Activated CD8-positive, alpha-beta T cell treated with anti-CD3 and anti-CD28 coated beads for 36 hours (primary cell): Measurements from ENCODE around the gene LAMA5. TPM values are rescaled to one million over a fixed set of nuclear protein-coding genes. Genes with fewer than 3 reads are reported as not detected.
A peak's percentile ranks its signal among the peaks of the same experiment; 100 is the strongest.

Experiments
- ATAC-seq: fragments of 200-7000 bp; cut with Tn5 transposase; one replicate; pipeline ENCODE4 v1.10.0; 2021; ENCODE audit warnings: mild to moderate bottlenecking, moderate library complexity
- CTCF ChIA-PET: fragments of 350-600 bp; sonication (Branson Sonifier 250); formaldehyde crosslinking; loops from one replicate; lab custom pipeline; 2021; ENCODE audit warnings: antibody characterized with exemption; lab: Charles Lee
- POLR2A ChIA-PET: fragments of 350-600 bp; sonication (Branson Sonifier 250); formaldehyde crosslinking; loops from one replicate; lab custom pipeline; 2021; ENCODE audit warnings: antibody characterized with exemption; lab: Charles Lee
- DNase-seq: peaks from one replicate; pipeline ENCODE4 v3.0.0-alpha.2; 2020
- H3K27ac Mint-ChIP-seq: one replicate; pipeline ENCODE4 v1.8.0; 2021; ENCODE audit warnings: mild to moderate bottlenecking, mixed read lengths
- H3K27me3 Mint-ChIP-seq: one replicate; pipeline ENCODE4 v1.8.0; 2021; ENCODE audit warnings: mixed read lengths
- H3K36me3 Mint-ChIP-seq: one replicate; pipeline ENCODE4 v1.8.0; 2021; ENCODE audit warnings: low read depth, mixed read lengths
- H3K4me1 Mint-ChIP-seq: one replicate; pipeline ENCODE4 v1.8.0; 2021; ENCODE audit warnings: low read depth, mixed read lengths
- H3K4me3 Mint-ChIP-seq: one replicate; pipeline ENCODE4 v1.8.0; 2021; ENCODE audit warnings: mild to moderate bottlenecking, moderate library complexity, mixed read lengths
- H3K9me3 Mint-ChIP-seq: one replicate; pipeline ENCODE4 v1.8.0; 2021; ENCODE audit warnings: mixed read lengths
- intact Hi-C: fragments of 100-400 bp; cut with micrococcal nuclease; formaldehyde crosslinking; loops from one replicate; pipeline ENCODE4 v1.10.0; 2022
- total RNA-seq, 2 experiments: library from RNA; stranded (reverse); gene quantifications; one replicate each; pipeline ENCODE4 v1.2.3, GENCODE V29; 2021
- TF ChIP-seq, protein P1 (sequence below): fragments of 200-600 bp; IDR thresholded peaks from one replicate; pipeline ENCODE4 v1.8.0; 2022; ENCODE audit warnings: antibody characterized with exemption, mild to moderate bottlenecking

The LAMA5 gene
- total RNA-seq, 2 experiments from 2014 or later = 0.25 to 0.76 TPM

DNA sequence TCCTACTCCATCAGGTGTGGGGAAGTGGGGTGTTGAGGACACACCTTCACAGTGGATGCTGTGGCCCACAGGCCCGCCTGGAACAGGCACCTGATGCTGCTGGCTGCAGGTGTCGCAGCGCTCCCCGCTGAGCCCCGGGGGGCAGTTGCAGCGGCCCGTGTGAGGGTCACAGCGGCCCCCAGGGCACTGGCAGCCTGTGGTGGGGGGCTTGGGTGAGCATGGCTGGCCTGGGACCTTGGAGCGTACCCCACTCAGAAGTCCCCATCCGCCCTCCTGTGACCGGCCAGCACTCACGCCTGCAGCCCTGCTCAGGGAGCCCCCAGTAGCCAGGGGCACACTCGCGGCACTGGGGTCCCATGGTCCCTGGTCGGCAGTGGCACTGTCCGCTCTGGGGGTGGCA lies 45.1 kb downstream of the LAMA5 start:
- intact Hi-C loops = no loop called here
- no peak for ATAC-seq
- H3K27ac Mint-ChIP-seq = no peak overlapping the region

DNA sequence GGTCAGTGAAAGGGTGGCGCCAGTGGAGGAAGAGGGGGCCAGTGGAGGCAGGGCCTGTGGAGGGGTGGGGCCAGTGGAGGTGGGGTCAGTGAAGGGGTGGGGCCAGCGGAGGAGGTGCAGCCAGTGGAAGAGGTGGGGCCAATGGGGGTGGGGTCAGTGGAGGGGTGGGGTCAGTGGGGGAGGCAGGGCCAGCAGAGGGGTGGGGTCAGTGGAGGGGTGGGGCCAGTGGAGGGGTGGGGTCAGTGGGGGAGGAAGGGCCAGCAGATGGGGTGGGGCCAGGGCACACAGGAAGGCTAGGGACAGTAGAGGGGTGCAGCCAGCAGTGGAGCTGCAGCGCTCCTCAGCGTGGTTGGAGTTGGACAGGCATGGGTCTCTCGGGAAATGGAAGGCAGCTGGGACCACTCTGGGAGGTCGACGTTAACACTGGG lies 45.6 kb downstream of the LAMA5 start:
- H3K4me3 Mint-ChIP-seq = no peak overlapping the region
- no peaks in the 10 kb centered on the region for H3K9me3 Mint-ChIP-seq
- no peaks in the 10 kb centered on the region for H3K36me3 Mint-ChIP-seq
- no peak overlapping the region for H3K27ac Mint-ChIP-seq
- H3K4me1 Mint-ChIP-seq = no peaks in the 10 kb centered on the region
- TF ChIP-seq, protein P1, sequence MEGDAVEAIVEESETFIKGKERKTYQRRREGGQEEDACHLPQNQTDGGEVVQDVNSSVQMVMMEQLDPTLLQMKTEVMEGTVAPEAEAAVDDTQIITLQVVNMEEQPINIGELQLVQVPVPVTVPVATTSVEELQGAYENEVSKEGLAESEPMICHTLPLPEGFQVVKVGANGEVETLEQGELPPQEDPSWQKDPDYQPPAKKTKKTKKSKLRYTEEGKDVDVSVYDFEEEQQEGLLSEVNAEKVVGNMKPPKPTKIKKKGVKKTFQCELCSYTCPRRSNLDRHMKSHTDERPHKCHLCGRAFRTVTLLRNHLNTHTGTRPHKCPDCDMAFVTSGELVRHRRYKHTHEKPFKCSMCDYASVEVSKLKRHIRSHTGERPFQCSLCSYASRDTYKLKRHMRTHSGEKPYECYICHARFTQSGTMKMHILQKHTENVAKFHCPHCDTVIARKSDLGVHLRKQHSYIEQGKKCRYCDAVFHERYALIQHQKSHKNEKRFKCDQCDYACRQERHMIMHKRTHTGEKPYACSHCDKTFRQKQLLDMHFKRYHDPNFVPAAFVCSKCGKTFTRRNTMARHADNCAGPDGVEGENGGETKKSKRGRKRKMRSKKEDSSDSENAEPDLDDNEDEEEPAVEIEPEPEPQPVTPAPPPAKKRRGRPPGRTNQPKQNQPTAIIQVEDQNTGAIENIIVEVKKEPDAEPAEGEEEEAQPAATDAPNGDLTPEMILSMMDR = no peak
- ATAC-seq (peak; percentile 78), DNase-seq (peak; percentile 54)
- POLR2A ChIA-PET = no interaction called here
- intact Hi-C loops = no loop called here
- CTCF ChIA-PET = no interaction called here
- H3K27me3 Mint-ChIP-seq = no peaks in the 10 kb centered on the region

More for the DNA sequence above, 45.1 kb downstream of the LAMA5 start:
- no peak for DNase-seq
- TF ChIP-seq, protein P1 = no peak
- Mint-ChIP-seq H3K4me1 (no peaks in the 10 kb centered on the region), H3K4me3 (no peak overlapping the region), H3K9me3 (no peaks in the 10 kb centered on the region), H3K36me3 (no peaks in the 10 kb centered on the region), H3K27me3 (no peaks in the 10 kb centered on the region)
- POLR2A ChIA-PET = no interaction called here
- CTCF ChIA-PET = no interaction called here

DNA sequence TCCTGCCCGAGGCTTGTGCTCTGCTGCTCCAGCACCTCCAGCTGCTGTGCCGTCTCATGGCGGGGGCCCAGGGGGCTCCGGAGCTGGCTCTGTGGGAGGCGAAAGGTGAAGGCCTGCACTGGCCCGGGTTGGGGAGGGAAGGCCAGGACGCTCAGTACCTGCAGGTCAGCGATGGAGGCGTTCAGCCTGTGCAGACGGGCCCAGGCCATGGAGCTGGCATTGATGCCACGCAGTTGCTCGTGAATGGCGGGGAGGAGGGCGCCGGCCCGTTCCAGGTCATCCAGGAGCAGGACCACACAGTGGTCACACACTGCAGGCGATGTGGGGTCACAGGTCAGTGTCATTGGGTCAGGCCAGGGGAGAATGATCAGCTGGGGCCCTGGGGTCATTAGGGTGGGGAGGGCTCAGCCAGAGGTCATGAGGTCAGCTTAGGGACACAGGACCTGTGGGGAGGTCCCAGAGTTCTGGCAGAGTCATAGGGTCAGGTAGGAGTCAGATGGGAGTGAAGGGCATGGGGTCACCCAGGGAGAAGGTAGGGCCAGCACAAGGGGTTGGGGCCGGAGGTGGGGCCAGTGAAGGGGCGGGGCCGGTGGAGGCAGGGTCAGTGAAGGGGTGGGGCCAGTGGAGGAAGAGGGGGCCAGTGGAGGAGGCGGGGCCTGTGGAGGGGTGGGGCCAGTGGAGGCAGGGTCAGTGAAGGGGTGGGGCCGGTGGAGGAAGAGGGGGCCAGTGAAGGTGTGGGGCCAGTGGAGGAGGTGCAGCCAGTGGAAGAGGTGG lies 46.3 kb downstream of the LAMA5 start:
- H3K27me3 Mint-ChIP-seq = no peaks in the 10 kb centered on the region
- TF ChIP-seq, protein P1 = no peak
- H3K36me3 Mint-ChIP-seq = no peaks in the 10 kb centered on the region
- ATAC-seq (peak; percentile 35), DNase-seq (peak; percentile 42)
- ChIA-PET POLR2A (no interaction called here), CTCF (no interaction called here)
- intact Hi-C loops = no loop called here
- H3K4me3 Mint-ChIP-seq = no peak overlapping the region
- no peaks in the 10 kb centered on the region for H3K4me1 Mint-ChIP-seq
- no peaks in the 10 kb centered on the region for H3K9me3 Mint-ChIP-seq
- no peak overlapping the region for H3K27ac Mint-ChIP-seq

DNA sequence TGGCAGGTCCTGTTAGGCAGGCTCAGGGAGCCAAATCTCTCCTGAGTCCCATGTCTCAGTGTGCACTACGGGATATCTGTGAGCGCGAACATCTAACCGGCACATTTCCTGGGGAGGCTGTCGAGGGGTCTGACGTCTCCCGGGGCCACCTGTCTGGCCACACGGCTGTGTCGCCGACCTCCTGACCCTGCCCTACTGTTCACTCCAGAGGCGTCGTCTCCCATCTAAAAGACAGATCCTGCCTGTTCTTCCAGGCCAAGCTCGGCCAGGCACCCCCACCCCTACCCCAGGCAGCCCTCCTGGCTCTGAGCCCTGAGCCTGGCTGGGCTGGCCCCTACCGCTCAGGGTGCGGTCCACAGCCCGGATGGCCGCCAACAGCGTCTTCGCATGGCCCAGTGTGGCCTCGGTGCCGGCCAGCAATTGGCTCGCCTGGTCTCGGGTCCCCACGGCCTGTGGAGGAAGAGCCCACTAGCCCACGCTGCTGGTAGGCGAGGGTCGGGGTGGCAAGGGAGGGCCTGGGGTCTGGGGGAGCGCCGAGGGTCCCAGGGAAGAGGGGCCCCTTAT lies 47.7 kb downstream of the LAMA5 start:
- TF ChIP-seq, protein P1 = no peak
- ChIA-PET CTCF (no interaction called here), POLR2A (no interaction called here)
- ATAC-seq (no peak), DNase-seq (no peak)
- Mint-ChIP-seq H3K36me3 (no peaks in the 10 kb centered on the region), H3K9me3 (no peaks in the 10 kb centered on the region), H3K4me3 (no peak overlapping the region), H3K27me3 (no peaks in the 10 kb centered on the region), H3K27ac (no peak overlapping the region), H3K4me1 (no peaks in the 10 kb centered on the region)
- intact Hi-C loops = no loop called here
